ENCODE measurements around the gene ECM2. TPM values are rescaled to one million over a fixed set of nuclear protein-coding genes. Genes with fewer than 3 reads are reported as not detected.
A peak's percentile ranks its signal among the peaks of the same experiment; 100 is the strongest.

ECM2 gene
- total RNA-seq, 4 donors from 2014 or later = 3.1 to 6.1 (median 4.3) TPM

GRCh38 chr9:92467511-92467910, 68.3 kb downstream of the ECM2 start:
- DNase-seq (ENCODE audit: low spot score in 2 of 2) = no peak
- WGBS = 48% methylated on average over 2 of the region's 2 CpGs
- H3K36me3 ChIP-seq = no peaks in the 10 kb centered on the region
- TF ChIP-seq EP300 (IDR thresholded peaks at IDR 0.05) (no peak), POLR2A (IDR thresholded peaks at IDR 0.05) (no peak), POLR2AphosphoS5 (IDR thresholded peaks at IDR 0.05) (no peak), CTCF (IDR thresholded peaks at IDR 0.05) (no peak)
- peak overlapping the region; percentile 66 for H3K27ac ChIP-seq
- H3K27me3 ChIP-seq = no peaks in the 10 kb centered on the region
- H3K4me1 ChIP-seq = peaks cover 23% of the 10 kb centered on the region
- H3K9me3 ChIP-seq = no peaks in the 10 kb centered on the region
- H3K4me3 ChIP-seq = no peak overlapping the region

GRCh38 chr9:92467041-92467440, 68.7 kb downstream of the ECM2 start:
- Histone ChIP-seq H3K27ac (no peak overlapping the region), H3K27me3 (no peaks in the 10 kb centered on the region), H3K36me3 (no peaks in the 10 kb centered on the region), H3K4me3 (no peak overlapping the region), H3K9me3 (no peaks in the 10 kb centered on the region), H3K4me1 (peaks cover 23% of the 10 kb centered on the region)
- 71% methylated on average over 1 of the region's 1 CpG for WGBS
- DNase-seq (ENCODE audit: low spot score in 2 of 2) = no peak
- TF ChIP-seq EP300 (IDR thresholded peaks at IDR 0.05) = no peak
- no peak for TF ChIP-seq POLR2AphosphoS5 (IDR thresholded peaks at IDR 0.05)
- TF ChIP-seq POLR2A (IDR thresholded peaks at IDR 0.05) = no peak
- no peak for TF ChIP-seq CTCF (IDR thresholded peaks at IDR 0.05)

GRCh38 chr9:92463984-92464383, 71.8 kb downstream of the ECM2 start:
- peaks cover 23% of the 10 kb centered on the region for H3K4me1 ChIP-seq
- TF ChIP-seq CTCF (IDR thresholded peaks at IDR 0.05) = no peak
- no peak for TF ChIP-seq POLR2A (IDR thresholded peaks at IDR 0.05)
- no peak for TF ChIP-seq POLR2AphosphoS5 (IDR thresholded peaks at IDR 0.05)
- no peak for TF ChIP-seq EP300 (IDR thresholded peaks at IDR 0.05)
- H3K27me3 ChIP-seq = no peaks in the 10 kb centered on the region
- H3K4me3 ChIP-seq = no peak overlapping the region
- H3K27ac ChIP-seq = peak overlapping the region; percentile 27
- 46% methylated on average over 3 of the region's 3 CpGs for WGBS
- H3K36me3 ChIP-seq = no peaks in the 10 kb centered on the region
- no peaks in the 10 kb centered on the region for H3K9me3 ChIP-seq
- no peak for DNase-seq (ENCODE audit: low spot score in 2 of 2)

- Histone ChIP-seq H3K4me3 (no peak overlapping the region), H3K4me1 (peaks cover 20% of the 10 kb centered on the region), H3K9me3 (no peaks in the 10 kb centered on the region), H3K27ac (peak overlapping the region; percentile 9), H3K27me3 (no peaks in the 10 kb centered on the region), H3K36me3 (no peaks in the 10 kb centered on the region)
- no peak for TF ChIP-seq POLR2A (IDR thresholded peaks at IDR 0.05)
- no peak for TF ChIP-seq POLR2AphosphoS5 (IDR thresholded peaks at IDR 0.05)
- no peak for TF ChIP-seq EP300 (IDR thresholded peaks at IDR 0.05)
- no peak for TF ChIP-seq CTCF (IDR thresholded peaks at IDR 0.05)
- DNase-seq (ENCODE audit: low spot score in 2 of 2) = no peak
Observed at GRCh38 chr9:92463387-92463786, 72.4 kb downstream of the ECM2 start.

- DNase-seq (ENCODE audit: low spot score in 2 of 2) = no peak
- H3K9me3 ChIP-seq = no peaks in the 10 kb centered on the region
- H3K36me3 ChIP-seq = no peaks in the 10 kb centered on the region
- no peaks in the 10 kb centered on the region for H3K4me1 ChIP-seq
- H3K4me3 ChIP-seq = no peak overlapping the region
- no peak for TF ChIP-seq EP300 (IDR thresholded peaks at IDR 0.05)
- no peak for TF ChIP-seq POLR2A (IDR thresholded peaks at IDR 0.05)
- no peak for TF ChIP-seq POLR2AphosphoS5 (IDR thresholded peaks at IDR 0.05)
- TF ChIP-seq CTCF (IDR thresholded peaks at IDR 0.05) = no peak
- WGBS = 96% methylated on average over 4 of the region's 4 CpGs
- no peak overlapping the region for H3K27ac ChIP-seq
- no peaks in the 10 kb centered on the region for H3K27me3 ChIP-seq
Observed at GRCh38 chr9:92457576-92457975, 78.2 kb downstream of the ECM2 start.
